Measurements from ENCODE around the gene GGT7. TPM values are rescaled to one million over a fixed set of nuclear protein-coding genes. Genes with fewer than 3 reads are reported as not detected.

The GGT7 gene
- polyA plus RNA-seq, 1 donor from 2014 or later: 42.9 TPM

GRCh38 chr20:34884260-34884659 lies 11.6 kb upstream of the GGT7 start:
- Histone ChIP-seq H3K79me2 (replicated peaks; ENCODE audit: insufficient read depth, low read length) (no peaks in the 10 kb centered on the region), H4K20me1 (ENCODE audit: insufficient read depth) (no peaks in the 10 kb centered on the region), H3F3A (ENCODE audit: insufficient read depth, low read length, poor library complexity, severe bottlenecking) (no peaks in the 10 kb centered on the region), H3K4me2 (ENCODE audit: low read length) (no peak overlapping the region), H3K4me3 (ENCODE audit: low read length) (no peak overlapping the region), H3K36me3 (ENCODE audit: insufficient read depth, low read length) (no peaks in the 10 kb centered on the region), H3K27me3 (ENCODE audit: insufficient read depth, low read depth, low read length) (no peaks in the 10 kb centered on the region), H3K27ac (ENCODE audit: low read length) (no peak overlapping the region), H3K9me2 (ENCODE audit: insufficient read depth, low read length) (no peaks in the 10 kb centered on the region), H3K9me3 (ENCODE audit: low read length) (no peaks in the 10 kb centered on the region), H2AFZ (ENCODE audit: low read depth, low read length) (no peak overlapping the region), H3K9ac (ENCODE audit: low read length) (no peak overlapping the region)
- TF ChIP-seq TAF1 (IDR thresholded peaks at IDR 0.05; ENCODE audit: low read depth) (no peak), RAD21 (conservative IDR thresholded peaks at IDR 0.05) (no peak), SMC3 (conservative IDR thresholded peaks at IDR 0.05; ENCODE audit: poor library complexity) (no peak), EP300 (conservative IDR thresholded peaks at IDR 0.05; ENCODE audit: poor library complexity, severe bottlenecking) (no peak), REST (IDR thresholded peaks at IDR 0.05; ENCODE audit: borderline replicate concordance) (no peak), MXI1 (conservative IDR thresholded peaks at IDR 0.05; ENCODE audit: poor library complexity, severe bottlenecking) (no peak), EZH2 (IDR thresholded peaks at IDR 0.05; ENCODE audit: borderline replicate concordance, insufficient read depth, low read length, poor library complexity, severe bottlenecking) (no peak), POLR2AphosphoS5 (IDR thresholded peaks at IDR 0.05) (no peak), CTCF (IDR thresholded peaks at IDR 0.05; ENCODE audit: poor library complexity, severe bottlenecking) (no peak)

GRCh38 chr20:34883809-34884208 lies 11.2 kb upstream of the GGT7 start:
- H3K4me2 ChIP-seq (ENCODE audit: low read length): no peak overlapping the region
- no peaks in the 10 kb centered on the region for H3K36me3 ChIP-seq (ENCODE audit: insufficient read depth, low read length)
- no peaks in the 10 kb centered on the region for H3K9me2 ChIP-seq (ENCODE audit: insufficient read depth, low read length)
- TF ChIP-seq EP300 (conservative IDR thresholded peaks at IDR 0.05; ENCODE audit: poor library complexity, severe bottlenecking) (no peak), RAD21 (conservative IDR thresholded peaks at IDR 0.05) (no peak), MXI1 (conservative IDR thresholded peaks at IDR 0.05; ENCODE audit: poor library complexity, severe bottlenecking) (no peak), CTCF (IDR thresholded peaks at IDR 0.05; ENCODE audit: poor library complexity, severe bottlenecking) (no peak), EZH2 (IDR thresholded peaks at IDR 0.05; ENCODE audit: borderline replicate concordance, insufficient read depth, low read length, poor library complexity, severe bottlenecking) (no peak), SMC3 (conservative IDR thresholded peaks at IDR 0.05; ENCODE audit: poor library complexity) (no peak), REST (IDR thresholded peaks at IDR 0.05; ENCODE audit: borderline replicate concordance) (no peak), TAF1 (IDR thresholded peaks at IDR 0.05; ENCODE audit: low read depth) (no peak), POLR2AphosphoS5 (IDR thresholded peaks at IDR 0.05) (no peak)
- no peaks in the 10 kb centered on the region for H4K20me1 ChIP-seq (ENCODE audit: insufficient read depth)
- H3F3A ChIP-seq (ENCODE audit: insufficient read depth, low read length, poor library complexity, severe bottlenecking): no peaks in the 10 kb centered on the region
- no peaks in the 10 kb centered on the region for H3K79me2 ChIP-seq (replicated peaks; ENCODE audit: insufficient read depth, low read length)
- no peaks in the 10 kb centered on the region for H3K9me3 ChIP-seq (ENCODE audit: low read length)
- no peak overlapping the region for H3K4me3 ChIP-seq (ENCODE audit: low read length)
- no peak overlapping the region for H2AFZ ChIP-seq (ENCODE audit: low read depth, low read length)
- H3K9ac ChIP-seq (ENCODE audit: low read length): no peak overlapping the region
- H3K27me3 ChIP-seq (ENCODE audit: insufficient read depth, low read depth, low read length): no peaks in the 10 kb centered on the region
- no peak overlapping the region for H3K27ac ChIP-seq (ENCODE audit: low read length)
